Endometrium (tissue), 2 donors: ENCODE data around the gene THSD4.

Experiments used
- FAIRE-seq: peaks from 2 replicates; lab custom pipeline; 2012; peaks lifted over from hg19 to GRCh38; lab: Jason Lieb, UNC
- donor health status: control.
- donor health status: control.

THSD4 gene

DNA sequence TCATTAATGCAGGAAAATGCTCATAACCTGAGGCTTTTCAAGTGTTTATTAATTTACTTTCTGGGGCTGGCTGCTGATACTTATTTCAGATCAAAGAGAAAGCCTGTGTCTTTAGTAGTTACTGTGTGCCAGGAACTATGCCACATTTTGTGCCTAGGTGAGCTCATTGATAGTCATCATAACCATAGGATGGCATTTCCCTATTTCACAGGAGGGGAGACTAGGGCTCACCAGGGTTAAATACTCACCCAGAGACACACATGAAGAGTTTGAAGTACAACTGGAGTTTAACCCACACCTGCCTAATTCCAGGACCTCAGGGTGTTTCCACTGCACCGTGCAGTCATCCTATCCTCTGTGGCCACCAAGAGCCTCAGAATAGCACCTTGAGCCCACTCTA lies 430.7 kb downstream of the THSD4 start:
- no peak for FAIRE-seq

DNA sequence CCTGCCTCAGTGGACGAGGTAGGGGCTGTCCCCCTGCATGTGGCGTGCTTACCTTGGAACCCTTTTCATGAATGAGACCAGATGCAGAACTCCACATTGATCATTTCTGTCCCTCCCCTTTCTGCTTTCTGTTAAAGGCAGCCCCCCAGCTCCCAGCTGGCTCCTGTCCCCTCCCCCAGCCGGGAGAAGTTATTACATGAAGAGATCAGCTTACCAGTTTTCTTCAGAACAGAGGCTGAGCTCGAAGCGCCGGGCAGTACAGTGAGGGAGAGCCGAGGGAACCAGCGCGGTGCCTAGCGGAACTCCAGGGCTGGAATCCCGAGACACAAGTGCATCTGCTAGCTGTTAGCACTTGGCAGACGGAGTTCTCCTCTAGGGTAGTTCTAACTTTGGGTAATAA lies 431.7 kb downstream of the THSD4 start:
- no peak for FAIRE-seq

DNA sequence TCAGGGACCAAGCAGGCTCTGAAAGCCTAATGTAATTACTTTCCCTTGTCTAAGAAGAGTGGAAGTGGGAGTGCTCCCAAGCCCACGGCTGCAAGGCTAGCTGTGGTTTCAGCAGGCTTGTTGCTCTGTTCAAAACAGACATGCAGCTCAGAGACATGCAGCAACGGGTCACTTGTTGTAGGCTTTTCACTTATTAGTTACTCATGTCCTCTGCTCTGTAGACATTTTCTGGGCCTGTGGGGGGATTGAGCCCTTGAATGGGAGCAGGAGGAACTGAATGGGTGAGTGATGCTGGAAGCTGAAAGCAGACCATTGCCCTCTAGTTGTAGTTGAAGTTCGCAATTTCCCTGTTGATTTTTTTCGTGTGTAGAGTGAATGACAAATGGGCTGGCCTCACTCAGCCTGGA lies 433.1 kb downstream of the THSD4 start:
- FAIRE-seq, result no peak

DNA sequence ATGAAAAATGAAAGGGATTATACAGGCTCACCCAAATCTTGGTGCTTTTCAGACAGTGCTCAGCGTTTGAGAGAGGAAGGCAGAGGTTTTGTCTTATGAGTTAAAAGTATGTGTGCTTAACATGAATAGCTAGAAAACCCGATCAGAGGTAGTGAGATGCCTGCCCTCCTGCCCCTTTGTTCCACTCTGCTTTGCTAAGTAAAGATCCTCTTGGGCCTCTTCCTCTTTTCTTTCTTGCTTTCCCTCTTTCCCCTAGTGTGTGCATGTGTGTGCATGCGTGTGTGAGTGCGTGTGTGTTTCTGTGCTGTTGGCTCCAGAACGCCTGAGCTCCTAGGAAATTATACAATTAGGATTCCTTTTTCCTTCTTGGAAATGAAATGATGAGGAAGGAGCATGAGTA lies 433.8 kb downstream of the THSD4 start:
- FAIRE-seq, result no peak

DNA sequence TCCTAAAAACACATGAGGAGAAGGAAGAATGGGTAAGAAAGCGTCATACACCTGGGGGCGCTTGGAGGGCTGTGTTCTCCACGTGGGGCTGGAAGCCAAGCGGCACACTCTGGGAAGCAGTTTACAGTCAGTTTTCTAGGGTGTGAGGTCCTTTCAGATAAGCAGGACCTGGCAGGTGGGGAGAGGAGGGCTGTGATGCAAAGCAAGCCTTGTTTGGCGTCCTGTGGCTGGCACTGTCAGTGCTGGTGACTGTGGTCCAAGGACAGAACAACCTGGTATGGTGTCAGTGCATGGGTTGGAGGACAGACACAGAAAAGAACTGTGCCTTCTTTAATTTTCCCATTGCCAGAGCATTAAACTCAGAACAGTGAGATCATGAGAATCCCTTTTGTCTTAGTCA lies 434.4 kb downstream of the THSD4 start:
- no peak for FAIRE-seq

DNA sequence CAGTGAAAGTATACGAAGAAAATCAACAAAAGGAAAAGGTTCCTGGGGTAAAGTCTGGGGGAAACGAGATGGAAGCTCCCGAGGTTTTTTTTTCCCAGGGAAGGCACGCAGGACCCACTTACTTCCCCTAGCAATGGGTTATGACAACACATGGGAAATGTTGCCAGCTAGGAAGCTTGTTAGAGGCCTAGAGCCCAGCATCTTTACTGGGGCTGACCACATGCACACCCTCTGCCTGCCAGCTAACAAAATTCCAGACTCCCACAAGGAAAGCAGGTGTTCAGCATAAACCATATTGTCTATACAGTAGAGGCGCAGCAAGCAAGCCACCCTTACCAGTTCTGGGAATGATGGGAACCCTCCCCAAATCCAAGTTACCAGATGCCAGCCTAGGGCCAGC lies 436.3 kb downstream of the THSD4 start:
- FAIRE-seq, result no peak

DNA sequence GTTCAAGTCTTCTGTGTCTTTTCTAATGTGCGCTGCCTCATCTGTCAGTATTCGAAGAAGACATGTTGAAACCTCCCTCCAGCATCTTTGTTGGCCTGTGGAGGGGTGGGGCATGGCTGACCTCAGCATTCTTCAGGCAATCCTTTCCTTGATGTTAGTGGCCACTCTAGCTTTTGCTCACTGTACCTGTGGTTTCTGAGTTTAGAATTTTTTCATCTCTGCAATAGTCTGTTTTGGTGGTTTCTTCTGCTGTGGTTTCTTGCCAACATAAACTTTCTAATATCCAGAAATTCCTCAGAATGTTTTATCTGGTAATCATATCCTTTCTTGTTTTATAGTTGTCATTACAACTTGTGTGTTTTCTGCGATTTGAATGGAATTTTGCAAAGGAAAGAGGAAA lies 443.8 kb downstream of the THSD4 start:
- peak; percentile 97 for FAIRE-seq

DNA sequence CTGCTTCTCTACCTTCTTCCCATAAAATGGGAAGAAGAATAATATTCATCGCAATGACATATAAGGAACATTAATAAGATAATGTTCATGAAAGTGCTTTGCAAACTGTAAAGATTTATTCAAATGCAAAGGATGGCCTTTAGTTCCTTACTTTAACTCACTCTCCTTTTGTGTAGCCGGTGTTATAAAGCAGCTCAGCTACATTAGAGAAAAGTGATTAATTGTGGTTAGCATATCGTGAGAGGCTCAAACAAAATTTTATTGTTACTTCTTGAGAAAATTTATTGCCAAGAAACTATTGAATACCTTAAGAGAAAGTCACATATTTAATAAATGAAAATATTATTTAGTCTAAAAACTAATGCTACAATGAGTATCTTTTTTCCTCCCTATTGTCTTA lies 444.3 kb downstream of the THSD4 start:
- FAIRE-seq, result no peak

DNA sequence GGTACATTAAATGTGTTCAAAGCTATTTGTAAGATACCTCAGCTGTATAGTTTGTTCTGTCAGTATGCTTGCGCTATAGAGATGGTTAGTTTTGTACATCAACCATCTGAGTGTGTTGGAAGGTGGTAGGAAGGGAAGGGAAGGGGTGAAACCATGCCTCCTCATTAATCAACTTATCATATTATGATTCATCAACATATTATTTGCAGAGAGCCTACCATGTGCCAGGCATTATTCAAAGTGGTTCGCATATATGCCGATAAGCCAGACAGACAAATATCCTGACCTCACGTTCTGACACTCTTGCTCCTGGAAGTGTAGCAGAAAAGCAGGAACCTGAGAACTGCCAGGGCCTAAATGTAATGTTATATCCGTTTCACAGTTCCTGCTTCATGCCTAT lies 447.0 kb downstream of the THSD4 start:
- FAIRE-seq, result no peak

DNA sequence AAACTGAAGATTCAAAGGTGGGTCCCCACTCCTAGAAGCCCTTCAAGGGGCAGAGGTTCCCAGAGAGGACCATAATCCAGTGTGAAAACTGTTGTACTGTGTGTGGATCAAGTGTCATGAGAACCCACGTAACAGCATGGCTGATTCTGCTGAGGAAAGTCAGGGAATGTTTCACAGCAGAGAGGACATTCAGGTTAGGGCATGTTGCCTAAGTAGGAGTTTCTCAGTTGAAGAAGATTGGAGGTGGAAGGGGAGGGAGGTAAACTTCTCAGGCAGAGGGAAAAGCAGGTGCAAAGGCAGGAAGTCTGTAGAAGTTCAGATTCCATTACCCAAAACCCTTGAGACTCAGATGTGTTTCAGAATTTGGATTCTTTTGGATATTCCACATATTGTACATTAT lies 448.9 kb downstream of the THSD4 start:
- FAIRE-seq, result no peak

DNA sequence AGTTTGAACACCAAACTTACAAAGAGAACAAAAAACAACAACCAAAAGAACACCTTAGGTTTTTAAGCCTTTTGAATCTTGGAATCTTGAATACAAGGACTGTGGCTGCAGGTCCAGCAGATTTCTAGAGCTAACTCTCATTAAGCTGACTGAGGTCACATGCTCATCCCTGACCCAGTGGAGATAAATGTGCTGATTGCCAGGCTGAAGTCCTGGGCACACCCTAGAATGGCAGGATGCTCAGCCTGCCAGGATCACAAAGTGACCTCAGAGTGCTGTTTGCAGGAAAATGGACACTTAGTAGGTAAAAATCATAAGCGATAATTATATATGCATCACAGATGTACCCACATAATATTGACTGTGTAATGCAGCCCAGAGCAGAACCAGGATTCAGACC lies 449.7 kb downstream of the THSD4 start:
- FAIRE-seq, result no peak

DNA sequence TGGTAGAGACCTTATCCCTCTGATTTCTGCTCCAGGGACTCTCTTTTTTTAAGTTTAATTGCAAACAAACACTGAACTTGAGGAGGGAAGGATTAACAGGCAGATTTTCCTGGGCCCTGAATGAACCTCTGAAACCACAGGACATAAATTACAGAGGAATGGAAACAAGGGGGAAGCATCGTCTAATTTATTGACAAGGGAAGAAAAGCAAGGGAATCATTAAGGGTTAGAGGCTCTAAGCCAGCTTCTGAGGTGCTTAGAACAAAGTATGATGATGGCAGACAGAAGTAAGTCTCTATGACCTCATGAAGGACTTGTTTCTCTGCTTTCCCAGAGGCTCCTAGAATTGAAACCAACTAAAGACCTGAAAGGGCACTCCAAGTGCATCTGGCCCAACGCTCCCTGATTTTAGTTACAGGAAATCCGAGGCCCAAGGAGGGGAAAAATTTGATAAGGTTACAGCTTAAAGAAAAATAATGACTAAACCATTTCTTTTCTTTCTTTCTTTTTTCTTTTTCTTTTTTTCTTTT lies 450.4 kb downstream of the THSD4 start:
- FAIRE-seq, result no peak

DNA sequence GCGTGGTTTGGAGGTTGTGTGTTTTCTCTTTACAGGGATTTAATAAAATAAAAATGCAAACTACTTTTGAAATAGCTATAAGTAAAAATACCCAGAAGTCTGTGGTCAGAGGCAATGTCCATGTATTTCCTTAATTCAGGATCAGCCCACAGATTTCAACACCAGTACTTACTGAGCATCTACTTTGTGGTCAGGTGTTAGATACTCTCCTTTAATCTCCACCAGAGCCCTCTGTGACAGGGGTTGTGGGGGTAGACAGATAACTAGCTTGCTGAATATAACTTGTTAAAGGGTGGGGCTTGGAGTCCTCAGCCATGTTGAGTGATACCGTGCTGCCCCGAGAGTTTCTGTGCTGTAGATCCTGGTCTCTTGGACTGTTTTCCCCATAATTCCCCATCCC lies 451.0 kb downstream of the THSD4 start:
- FAIRE-seq, result no peak

DNA sequence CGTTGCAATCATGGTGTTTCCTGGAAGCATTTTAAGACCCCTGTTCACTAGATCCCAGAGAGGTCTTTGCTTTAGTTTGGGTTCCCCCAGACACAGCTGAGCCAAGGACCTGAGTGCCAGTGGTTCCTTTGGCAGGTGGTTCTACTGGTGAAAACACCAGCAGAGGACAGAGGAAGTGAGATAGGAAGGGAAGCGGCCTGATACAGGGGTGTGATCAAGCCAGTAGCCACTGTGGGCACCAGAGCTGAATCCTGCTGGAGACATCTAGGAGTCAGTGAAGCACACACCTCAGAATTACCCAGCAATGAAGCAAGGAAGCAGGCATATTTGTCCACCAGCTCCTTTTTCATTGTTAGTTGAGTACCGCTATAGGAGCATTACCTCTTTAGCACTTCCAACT lies 451.9 kb downstream of the THSD4 start:
- no peak for FAIRE-seq

DNA sequence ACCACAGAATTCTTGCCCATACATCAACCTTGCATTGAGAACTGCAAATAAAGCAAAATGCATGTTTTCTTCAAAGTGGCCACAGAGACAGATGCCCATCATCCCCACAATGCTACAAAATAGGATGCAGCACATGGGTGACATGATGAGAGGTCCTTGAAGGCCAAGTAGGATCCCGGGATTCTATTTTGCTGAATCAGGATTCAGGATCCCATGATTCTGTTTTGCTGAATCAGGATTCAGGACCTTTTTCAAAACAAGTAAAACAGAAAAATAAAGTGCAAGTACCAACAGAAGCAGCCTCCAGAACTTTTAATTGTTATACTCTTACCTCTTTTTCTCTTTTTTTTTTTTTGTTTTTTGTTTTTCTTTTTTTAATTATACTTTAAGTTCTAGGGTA lies 453.0 kb downstream of the THSD4 start:
- FAIRE-seq, result no peak

DNA sequence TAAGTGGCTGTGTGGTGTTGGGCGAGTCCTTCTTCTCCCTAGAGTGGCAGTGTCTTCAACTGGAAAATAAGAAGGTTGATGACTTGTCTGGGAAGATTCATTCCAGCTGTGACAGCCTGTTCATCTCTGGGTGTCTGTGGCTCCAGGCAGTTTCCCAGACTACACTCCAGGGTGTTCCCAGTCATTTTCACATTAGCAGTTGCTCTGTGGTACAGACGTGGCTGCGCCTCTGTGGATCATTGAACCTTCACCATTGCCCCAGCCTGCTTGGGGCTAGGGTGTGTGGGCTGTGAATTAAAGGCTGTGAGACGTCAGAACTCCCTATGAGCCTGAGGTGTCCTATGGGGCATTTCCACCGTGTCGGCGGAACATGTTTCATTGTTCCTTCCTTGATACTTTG lies 455.5 kb downstream of the THSD4 start:
- FAIRE-seq, result no peak

DNA sequence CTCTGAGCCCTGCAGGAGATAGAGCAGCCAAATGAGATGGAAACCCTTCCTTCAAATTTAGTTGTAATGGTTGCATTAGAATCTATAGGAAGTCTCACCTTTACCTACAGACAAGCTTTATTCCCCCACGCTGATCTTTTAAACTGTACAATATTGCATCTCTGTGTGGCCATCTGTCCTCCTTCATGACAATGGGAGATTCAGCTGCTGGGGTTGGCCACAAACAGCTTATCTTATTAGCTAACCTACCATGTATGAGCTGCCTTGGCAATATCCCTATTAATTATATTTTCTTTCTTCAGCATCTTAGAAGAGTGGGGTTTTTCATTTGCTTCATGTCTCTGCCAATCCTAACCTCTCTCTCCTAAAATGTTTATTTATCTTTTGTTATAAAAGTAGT lies 456.4 kb downstream of the THSD4 start:
- no peak for FAIRE-seq

DNA sequence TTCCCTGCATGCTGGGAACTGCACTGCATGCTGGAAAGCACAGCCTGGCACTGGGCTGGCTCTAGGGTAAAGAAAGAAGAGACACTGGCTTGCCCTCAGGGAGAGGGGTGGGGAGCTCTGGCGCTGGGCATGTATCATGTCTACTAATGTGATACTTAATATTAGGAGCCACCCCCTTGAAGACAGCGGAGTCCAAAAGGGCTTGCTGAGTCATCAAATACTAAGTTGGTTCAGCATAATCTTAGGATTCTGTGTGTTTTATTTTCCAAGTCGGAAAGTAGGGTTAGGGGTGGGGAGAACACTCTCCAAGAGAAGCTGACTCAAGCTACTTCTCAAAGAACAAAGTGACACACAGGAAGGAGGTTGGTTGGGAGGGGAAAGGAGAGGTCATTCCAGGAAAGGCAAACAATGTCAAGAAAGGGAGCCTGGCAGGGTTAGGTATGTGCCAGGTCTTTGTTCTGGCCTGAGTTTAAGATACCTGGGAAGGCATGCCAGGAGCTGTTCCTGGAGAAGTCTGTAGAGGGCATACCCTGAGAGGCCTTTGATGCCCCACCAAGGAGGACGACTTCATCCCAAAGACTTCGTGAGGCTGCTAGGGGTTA lies 457.3 kb downstream of the THSD4 start:
- FAIRE-seq, result no peak

DNA sequence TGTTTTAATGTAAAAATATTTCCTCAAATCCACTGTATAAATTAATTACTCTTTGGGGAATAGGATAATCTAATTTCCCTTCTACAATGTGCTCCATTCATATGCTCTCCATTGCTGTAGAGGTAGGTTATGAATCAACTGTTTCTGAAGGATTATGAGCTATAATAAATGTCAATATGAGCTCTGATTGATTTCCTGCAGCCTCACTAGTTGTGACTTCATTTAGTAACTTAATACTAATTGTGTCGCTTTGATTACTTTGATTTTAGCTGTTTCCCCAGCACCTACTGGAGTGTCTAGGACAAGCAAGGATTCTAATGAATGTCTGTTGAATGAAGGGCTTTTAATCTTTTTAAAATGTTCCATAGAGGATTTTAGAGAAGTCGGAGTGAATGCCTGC lies 458.3 kb downstream of the THSD4 start:
- no peak for FAIRE-seq

DNA sequence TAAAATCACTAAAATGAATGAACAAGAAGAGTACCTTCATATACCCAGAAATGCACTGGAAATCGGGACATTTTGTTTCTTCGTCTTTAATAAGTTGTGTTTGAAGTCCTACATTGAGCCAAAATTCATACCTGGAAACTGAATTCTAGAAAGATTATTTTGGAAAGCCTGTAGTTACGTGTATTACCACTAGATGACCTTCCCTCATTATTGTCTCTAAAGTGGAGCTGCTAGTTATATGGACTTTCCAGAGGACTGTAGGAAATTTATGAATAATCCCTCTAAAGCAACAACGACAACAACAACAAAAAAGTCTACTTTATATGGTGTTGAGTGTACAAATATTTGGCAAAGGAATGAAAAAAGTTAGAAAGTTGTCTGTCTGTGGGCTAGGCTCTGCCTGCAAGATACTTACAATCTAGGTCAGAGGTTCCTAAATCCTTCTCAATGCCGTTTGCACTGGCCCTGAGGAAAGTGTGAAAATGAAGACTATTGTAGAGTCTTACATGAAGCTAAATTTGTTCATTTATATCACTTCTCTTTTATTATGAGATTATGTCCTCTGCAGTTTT lies 460.3 kb downstream of the THSD4 start:
- FAIRE-seq, result no peak

DNA sequence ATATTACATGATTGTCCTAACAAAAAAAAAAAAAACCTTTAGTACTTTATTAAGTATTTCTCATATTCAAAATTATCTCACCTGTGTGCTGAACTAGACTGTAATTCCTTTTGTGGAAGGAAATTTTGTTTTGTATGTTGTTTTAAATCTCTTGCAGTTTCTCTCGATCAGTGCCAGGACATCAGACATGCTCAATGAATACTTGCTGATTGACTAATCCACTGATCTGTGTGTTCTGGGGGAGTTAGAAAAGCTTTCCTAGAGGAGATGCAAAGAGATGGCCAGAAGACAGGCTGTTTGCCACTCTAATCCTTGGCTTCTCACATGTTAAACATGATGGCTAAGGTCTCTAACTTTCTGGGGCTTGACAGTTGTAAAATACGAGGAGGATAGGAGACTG lies 461.8 kb downstream of the THSD4 start:
- FAIRE-seq, result peak; percentile 18

DNA sequence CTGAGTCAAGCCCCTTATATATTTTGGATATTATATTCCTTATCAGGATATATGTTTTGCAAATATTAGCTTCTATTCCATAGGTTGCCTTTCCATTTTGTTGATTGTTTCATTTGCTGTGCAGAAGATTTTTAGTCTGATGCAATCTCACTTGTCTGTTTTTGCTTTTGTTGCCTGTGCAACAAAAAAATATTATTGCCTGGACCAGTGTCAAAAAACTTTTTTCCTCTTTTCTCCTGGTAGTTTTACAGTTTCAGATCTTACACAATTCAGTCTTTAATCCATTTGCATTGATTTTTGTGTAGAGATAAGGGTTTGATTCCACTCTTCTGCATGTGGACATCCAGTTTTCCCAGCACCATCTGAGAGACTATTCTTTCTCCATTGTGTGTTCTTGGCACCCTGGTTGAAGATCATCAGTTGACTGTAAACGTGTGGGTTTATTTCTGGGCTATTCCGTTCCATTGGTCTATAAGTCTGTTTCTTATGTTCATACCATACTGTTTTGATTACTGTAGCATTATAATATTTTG lies 466.2 kb downstream of the THSD4 start:
- FAIRE-seq, result no peak

DNA sequence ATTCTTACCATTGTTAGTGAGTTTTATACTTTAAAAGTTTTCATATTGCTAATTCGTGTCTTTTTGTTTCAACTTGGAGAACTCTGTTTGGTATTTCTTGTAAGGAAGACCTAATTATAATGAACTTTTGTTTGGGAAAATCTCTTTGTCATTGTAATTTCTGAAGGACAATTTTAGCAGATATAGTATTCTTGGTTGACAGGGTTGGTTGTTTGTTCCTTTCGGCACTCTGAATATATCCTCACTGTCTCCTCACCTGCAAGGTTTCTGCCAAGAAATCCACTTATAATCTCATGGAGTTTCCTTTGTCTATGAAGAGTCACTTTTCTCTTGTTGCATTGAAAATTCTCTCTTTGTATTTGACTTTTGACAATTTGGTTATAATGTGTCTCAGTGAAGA lies 469.9 kb downstream of the THSD4 start:
- no peak for FAIRE-seq

DNA sequence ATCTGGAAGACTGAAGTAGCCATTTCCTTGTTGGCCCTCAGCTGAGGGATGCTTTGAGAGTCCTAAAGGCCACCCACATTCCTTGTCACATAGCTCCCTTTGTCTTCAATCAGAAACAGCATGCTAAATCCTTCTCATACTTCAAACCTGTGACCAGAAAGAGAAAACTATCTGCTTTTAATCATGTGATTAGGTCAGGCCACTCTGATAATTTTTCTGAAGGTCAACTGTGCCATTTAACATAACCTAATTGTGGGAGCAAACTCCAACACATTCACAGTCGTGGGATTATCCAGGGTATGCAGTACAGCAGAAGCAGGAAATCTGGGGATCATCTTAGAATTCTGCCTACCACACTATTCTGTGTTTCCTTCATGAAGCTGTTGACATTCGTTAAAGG lies 471.2 kb downstream of the THSD4 start:
- FAIRE-seq, result no peak
